Suppressor macrophage treated with lipopolysaccharide for 4 hours (primary cell): Measurements from ENCODE around the gene MMP11.

Experiments
- DNase-seq: peaks from one replicate; pipeline ENCODE4 v3.0.0-alpha.2; 2020

Gene MMP11

GRCh38 chr22:23772649-23773473 is at the start of gene MMP11:
Gene MMP11 (plus strand): TSS chr22:23772849. CDS start chr22:23772871, 22 bp downstream.
- DNase-seq = peak; percentile 45

DNA sequence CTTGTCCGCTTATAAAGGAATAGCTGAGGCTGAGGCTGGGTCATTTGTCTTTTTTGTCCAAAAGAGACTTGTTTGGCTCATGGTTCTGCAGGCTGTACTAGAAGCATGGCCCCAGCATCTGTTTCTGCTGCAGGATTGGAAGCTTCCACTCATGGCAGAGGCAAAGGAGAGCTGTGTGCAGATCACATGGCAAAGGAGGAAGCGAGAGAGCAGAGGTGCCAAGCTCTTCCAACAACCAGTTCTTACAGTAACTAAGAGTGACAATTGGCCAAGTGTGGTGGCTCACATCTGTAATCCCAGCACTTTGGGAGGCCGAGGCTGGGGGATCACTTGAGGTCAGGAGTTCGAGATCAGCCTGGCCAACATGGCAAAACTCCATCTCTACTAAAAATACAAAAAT is 44.5 kb upstream of the MMP11 start:
- DNase-seq = peak; percentile 21

DNA sequence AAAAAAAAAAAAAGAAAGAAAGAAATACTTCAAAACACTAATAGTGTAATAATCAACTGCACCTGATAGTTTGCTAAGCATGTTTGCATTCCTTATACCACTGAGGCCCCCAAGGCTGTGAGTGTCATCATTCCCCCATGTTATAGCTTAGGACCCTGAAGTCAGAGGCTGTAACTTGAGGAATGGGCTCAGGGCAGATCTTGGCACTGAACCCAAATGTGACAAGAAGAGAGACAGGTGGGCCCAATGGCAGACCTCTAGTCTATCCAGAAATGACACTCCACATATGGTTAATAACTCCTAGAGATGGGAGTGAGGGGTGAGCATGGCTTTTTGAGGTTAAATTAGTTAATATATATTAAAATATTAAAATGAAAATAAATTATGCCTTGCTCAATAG is 35.0 kb upstream of the MMP11 start:
- no peak for DNase-seq

DNA sequence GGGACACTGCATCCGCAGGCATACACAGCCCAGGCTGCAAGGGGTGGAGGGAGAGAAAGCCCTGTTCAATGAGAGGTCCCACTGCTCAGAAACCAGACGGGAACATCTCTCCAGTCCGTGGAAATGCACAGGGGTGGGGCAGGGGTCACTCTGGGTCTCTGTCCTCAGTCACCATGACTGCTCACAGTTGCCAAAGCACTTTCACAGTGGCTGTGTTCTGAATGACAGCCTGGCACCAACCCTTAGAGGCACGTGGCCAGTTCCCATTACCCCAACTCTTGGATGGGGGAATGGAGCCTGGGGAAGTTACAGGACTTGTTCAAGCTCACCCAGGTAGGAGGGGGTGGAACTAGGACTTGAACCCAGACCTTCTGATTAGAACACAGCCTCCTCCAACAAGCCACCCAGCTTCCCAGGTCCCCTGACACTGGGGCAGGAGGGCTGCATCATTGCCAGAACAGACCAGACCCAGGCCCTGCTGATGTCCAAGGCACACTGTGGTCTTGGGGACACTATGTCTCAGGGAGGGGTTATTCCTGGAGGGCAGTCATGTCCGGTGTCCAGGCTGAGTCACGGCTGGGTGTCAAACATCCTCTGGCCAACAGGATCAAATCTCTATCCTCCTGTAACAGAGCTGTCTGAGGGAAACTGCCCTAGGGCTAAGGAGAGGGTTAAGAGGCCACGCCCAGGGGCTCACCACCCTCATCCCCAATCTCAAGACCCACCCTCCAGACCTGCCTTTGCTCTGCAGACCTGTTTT is 30.0 kb upstream of the MMP11 start:
- no peak for DNase-seq

DNA sequence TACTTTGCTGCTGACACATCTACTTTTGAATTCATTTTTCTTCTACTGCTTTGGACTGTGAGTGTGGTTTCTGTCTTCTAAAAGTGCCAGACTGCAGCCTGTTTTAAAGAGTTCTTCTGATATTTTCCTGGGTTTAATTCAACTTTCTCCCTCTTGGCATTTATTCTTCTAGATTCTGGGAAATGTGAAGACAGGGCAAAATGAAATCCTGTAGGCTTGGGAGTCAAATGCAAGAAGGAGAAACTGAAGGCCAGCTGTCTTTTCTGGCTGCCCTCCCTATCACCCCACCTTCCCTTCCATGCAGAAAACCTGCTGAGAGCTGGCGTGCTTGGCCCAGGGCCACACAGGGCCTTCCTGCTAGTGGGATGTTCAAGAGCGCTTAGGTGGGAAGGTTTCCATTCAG is 29.3 kb upstream of the MMP11 start:
- DNase-seq = no peak

DNA sequence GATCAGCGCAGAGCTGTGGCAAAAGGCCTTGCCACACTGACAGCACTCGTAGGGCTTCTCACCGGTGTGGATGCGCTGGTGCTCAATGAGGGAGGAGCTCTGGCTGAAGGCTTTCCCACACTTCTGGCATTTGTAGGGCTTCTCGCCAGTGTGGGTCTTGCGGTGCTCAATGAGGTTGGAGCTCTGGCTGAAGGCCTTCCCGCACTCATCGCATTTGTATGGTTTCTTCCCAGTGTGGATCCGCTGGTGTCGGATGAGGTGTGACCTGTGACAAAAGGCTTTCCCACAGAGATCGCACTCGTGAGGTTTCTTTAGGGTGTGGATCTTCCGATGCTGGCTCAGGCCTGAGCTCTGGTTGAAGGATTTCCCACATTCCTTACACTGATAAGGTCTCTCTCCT is 28.6 kb upstream of the MMP11 start:
- no peak for DNase-seq

- no peak for DNase-seq
Measured at GRCh38 chr22:23744485-23744884, 28.2 kb upstream of the MMP11 start.

- DNase-seq = no peak
Measured at GRCh38 chr22:23745791-23746190, 26.9 kb upstream of the MMP11 start.

DNA sequence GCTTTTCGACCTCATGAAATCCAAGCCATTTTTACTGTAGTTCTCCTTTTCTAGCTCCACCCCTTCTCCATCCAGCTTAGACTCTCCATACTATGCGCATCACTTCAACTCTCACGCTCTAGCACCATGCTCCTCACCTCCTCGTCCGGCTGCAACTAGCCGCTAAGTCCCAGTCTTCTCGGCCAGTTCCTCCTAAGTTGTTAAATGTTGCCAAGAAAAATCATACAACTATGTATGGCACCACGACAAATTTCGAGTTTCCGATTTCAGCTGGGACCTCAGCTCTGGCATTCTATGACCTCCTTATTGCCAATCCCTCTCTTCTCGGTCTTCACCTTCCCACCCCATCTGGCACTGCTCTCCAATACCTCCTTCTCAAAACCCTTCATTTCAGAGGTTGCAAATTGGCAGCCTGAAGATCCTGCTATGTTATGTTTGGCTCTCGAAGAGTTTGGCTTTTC is 22.8 kb upstream of the MMP11 start:
- no peak for DNase-seq

GRCh38 chr22:23750367-23750713 is 22.3 kb upstream of the MMP11 start:
- no peak for DNase-seq

GRCh38 chr22:23750714-23751440 is 21.8 kb upstream of the MMP11 start, which contains the start of gene ZNF70:
Gene ZNF70 (minus strand): TSS chr22:23751112. CDS start chr22:23745140, 5,972 bp downstream.
- DNase-seq = peak; percentile 88

DNA sequence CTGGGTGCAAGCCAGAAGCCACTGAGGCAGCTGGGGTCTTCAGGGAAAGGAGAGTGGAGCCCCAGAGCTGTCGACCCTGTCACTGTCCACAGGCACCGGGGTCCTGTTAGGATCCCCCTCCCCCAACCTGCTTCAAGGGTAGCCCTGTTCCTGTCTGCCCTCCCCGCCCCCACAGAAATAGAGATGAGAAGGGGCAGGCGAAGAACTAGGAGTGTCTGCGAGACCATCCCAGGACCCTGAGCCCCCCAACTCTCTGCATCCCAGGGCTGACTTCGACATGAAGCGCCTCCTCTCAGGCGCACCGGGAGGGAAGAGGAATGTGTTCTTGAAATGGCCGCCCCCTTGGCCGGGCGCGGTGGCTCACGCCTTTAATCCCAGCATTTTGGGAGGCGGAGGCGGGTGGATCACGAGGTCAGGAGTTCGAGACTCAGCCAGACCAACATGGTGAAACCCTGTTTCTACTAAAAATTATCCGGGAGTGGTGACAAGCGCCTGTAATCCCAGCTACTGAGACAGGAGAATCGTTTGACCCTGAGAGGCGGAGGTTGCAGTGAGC is 21.1 kb upstream of the MMP11 start:
- DNase-seq = no peak

DNA sequence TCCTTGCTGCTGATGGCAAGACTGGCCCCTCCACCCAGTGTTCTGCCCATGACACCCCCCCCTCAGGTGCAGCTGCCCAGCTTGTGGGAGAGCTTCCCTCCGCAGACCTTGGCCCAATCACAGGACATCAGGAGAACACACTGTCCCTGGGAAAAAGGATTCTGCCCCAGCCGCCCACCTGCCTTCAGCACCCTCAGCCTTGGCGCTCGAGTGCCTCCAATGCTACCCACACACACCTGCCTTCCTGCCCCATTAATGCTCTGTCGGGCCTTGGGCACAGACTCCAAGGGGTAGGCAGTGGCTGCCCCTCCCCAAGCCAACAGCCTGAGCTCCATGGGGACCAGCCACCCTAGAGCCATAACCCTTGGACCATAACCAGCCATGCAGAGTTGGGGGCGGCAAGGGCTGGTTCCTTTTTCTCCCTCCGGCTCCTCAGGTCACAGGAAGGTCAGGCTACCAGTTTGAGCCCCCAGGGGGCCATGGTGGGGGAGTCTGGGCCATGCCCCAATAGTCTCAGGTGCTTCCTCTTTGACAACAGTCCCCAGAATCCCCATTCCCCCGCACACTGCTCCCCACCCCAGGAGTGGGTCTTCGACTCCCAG is 20.5 kb upstream of the MMP11 start:
- DNase-seq = no peak

DNA sequence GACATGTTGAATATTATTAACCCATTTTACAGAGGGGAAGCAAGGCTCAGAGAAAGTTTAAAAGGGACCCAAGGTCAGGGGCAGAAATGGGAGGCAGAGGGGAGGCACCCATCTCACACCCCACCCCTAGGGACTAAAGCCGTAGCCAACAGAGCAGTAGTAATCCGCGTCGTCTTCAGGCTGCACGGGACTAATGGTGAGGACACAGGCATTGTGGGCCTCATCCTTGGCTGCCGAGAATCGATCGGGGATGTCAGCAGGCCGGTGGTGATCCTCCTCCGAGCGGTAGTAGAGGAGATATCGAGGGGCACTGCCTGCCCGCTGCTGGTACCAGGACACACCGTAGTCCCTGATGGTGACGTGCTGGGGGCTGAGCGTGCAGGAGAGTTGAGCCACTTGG is 19.9 kb upstream of the MMP11 start:
- no peak for DNase-seq

DNA sequence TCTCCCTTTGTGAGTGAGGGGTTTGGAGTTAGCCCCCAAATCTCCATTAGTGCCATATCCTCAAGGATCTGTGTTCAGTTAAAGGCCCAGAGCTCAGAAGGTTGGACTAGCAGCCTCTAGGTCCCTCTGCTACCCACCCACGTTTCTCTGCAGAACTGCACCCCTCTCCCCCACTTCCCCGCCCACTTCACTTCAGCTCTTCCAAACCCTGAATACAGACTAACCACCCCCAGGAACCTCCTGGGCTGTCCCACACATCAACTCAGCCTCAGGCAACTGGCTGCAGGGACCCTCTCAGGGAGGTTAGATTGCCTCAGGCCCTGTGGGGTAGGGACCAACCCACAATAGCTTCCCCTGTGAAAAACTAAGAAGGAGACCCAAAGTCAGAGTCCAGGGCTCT is 19.3 kb upstream of the MMP11 start:
- no peak for DNase-seq

GRCh38 chr22:23754220-23754919 is 18.3 kb upstream of the MMP11 start, which contains the start of gene VPREB3:
Gene VPREB3 (minus strand): TSS chr22:23754425. CDS start chr22:23754363, 62 bp downstream.
- DNase-seq = no peak

GRCh38 chr22:23754980-23755636 is 17.5 kb upstream of the MMP11 start:
- no peak for DNase-seq

DNA sequence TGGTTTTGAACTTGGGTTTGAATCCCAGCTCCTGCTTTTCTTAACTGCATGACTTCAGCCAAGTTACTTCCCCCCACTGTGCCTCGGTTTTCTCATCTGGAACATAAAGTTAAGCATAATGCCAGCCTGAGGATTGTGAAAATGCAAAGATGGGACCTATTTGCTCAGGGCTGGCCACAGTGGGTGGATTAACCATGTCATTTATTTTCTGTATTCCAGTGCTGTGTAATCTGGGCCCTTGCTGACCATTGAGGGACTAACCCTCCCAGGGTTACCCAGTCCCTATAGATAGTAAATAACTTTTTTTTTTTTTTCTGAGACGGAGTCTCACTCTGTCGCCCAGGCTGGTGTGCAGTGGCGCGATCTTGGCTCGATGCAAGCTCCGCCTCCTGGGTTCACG is 16.9 kb upstream of the MMP11 start:
- no peak for DNase-seq

GRCh38 chr22:23756891-23757290 is 15.8 kb upstream of the MMP11 start:
- no peak for DNase-seq

DNA sequence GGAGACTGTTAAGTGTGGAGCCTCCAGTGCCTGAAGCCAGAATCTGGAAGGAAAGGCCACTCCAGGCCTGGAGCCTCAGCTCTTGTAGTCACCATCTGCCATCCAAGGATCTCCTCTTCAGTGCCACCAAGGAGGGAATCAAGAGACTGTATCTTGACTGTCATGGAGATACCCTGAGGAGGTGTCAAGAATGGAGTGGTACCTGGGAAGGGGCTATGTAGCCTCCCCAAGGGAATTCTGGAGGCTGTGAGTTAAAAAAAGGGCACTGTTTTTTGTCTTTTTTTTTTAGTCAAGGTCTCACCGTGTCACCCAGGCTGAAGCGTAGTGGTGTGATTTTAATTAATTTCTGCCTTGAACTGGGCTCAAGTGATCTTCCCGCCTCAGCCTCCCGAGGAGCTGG is 13.1 kb upstream of the MMP11 start:
- DNase-seq = no peak

- DNase-seq = no peak
Measured at GRCh38 chr22:23760056-23760455, 12.6 kb upstream of the MMP11 start.
